ENCODE data around the gene PRM1. TPM values are rescaled to one million over a fixed set of nuclear protein-coding genes. Genes with fewer than 3 reads are reported as not detected.

The PRM1 gene
- total and polyA plus RNA-seq, 2 of the 13 experiments (the other 11 are each of a cell fraction or from before 2014, with no cell fraction given): not detected

DNA sequence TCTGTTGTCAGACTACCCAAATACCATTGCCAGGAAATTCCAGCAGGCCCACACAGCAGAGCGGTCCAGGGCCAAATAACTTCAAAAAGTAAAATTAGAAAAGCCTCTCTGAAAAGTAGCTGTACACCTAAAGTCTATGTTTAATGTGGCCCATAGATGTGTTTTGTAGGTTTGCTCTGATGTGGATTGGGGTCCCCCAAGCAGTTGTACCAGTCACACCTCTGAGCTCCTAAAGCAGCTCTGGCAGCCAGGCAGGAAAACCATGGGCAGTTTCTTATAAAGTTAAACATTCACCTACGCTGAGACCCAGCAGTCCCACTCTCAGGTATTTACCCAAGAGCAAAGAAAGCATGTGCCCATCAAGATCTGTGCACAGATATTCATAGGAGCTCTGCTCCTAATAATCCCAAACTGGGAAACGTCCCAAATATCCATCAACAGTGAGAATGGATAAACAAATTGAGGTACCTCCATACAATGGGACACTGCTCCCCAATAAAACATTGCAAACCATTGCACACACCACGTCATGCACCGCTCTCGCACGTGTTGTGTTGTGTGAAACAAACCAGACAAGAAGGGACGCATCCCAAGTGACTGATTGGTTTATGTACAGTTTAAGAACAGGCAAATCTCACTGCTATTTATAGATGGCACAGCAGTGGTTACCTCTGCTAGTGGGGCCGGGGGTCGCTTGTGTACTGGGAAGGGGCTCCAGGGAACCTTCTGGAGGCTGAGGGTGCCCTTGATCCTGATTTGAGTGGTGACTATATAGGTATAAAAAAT lies 15.8 kb upstream of the PRM1 start (continued):
- TF ChIP-seq, protein P1, sequence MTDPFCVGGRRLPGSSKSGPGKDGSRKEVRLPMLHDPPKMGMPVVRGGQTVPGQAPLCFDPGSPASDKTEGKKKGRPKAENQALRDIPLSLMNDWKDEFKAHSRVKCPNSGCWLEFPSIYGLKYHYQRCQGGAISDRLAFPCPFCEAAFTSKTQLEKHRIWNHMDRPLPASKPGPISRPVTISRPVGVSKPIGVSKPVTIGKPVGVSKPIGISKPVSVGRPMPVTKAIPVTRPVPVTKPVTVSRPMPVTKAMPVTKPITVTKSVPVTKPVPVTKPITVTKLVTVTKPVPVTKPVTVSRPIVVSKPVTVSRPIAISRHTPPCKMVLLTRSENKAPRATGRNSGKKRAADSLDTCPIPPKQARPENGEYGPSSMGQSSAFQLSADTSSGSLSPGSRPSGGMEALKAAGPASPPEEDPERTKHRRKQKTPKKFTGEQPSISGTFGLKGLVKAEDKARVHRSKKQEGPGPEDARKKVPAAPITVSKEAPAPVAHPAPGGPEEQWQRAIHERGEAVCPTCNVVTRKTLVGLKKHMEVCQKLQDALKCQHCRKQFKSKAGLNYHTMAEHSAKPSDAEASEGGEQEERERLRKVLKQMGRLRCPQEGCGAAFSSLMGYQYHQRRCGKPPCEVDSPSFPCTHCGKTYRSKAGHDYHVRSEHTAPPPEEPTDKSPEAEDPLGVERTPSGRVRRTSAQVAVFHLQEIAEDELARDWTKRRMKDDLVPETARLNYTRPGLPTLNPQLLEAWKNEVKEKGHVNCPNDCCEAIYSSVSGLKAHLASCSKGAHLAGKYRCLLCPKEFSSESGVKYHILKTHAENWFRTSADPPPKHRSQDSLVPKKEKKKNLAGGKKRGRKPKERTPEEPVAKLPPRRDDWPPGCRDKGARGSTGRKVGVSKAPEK (CRISPR knock-in tag; IDR thresholded peaks at IDR 0.05; ENCODE audit: borderline replicate concordance): peak; percentile 58; the same call in 1 of the 2 replicates
- TF ChIP-seq EP300 (IDR thresholded peaks at IDR 0.05; ENCODE audit: low read depth in 2 of 2, low read length in 2 of 2) (peak in 1 of 2 experiments; percentile 36; a peak in 1 of 4 replicates), EP300 (CRISPR knock-in tag; IDR thresholded peaks at IDR 0.05; ENCODE audit: borderline replicate concordance) (no peak), NFE2L2 (IDR thresholded peaks at IDR 0.05; ENCODE audit: low read length) (no peak), ZMAT3 (CRISPR knock-in tag; conservative IDR thresholded peaks at IDR 0.05) (no peak), ZNF7 (CRISPR knock-in tag; IDR thresholded peaks at IDR 0.05) (no peak), SMARCC2 (IDR thresholded peaks at IDR 0.05) (no peak; the same call in 1 of the 2 replicates), ZNF496 (CRISPR knock-in tag; IDR thresholded peaks at IDR 0.05; ENCODE audit: insufficient replicate concordance) (no peak), ZNF468 (CRISPR knock-in tag; IDR thresholded peaks at IDR 0.05) (no peak), ZNF17 (CRISPR knock-in tag; IDR thresholded peaks at IDR 0.05) (no peak; the same call in 1 of the 2 replicates), NR2F6 (IDR thresholded peaks at IDR 0.05) (peak; percentile 44), NR2F6 (CRISPR knock-in tag; IDR thresholded peaks at IDR 0.05) (peak; percentile 16; the same call in 1 of the 2 replicates), WIZ (CRISPR knock-in tag; IDR thresholded peaks at IDR 0.05) (no peak), GZF1 (CRISPR knock-in tag; IDR thresholded peaks at IDR 0.05) (peak; percentile 27; the same call in 1 of the 2 replicates)
- TF ChIP-seq, protein P2, sequence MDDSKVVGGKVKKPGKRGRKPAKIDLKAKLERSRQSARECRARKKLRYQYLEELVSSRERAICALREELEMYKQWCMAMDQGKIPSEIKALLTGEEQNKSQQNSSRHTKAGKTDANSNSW (CRISPR knock-in tag; IDR thresholded peaks at IDR 0.05; ENCODE audit: borderline replicate concordance): no peak
- TF ChIP-seq, protein P3, sequence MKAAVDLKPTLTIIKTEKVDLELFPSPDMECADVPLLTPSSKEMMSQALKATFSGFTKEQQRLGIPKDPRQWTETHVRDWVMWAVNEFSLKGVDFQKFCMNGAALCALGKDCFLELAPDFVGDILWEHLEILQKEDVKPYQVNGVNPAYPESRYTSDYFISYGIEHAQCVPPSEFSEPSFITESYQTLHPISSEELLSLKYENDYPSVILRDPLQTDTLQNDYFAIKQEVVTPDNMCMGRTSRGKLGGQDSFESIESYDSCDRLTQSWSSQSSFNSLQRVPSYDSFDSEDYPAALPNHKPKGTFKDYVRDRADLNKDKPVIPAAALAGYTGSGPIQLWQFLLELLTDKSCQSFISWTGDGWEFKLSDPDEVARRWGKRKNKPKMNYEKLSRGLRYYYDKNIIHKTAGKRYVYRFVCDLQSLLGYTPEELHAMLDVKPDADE (CRISPR knock-in tag; IDR thresholded peaks at IDR 0.05): no peak
- TF ChIP-seq, protein P4, sequence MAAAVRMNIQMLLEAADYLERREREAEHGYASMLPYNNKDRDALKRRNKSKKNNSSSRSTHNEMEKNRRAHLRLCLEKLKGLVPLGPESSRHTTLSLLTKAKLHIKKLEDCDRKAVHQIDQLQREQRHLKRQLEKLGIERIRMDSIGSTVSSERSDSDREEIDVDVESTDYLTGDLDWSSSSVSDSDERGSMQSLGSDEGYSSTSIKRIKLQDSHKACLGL (CRISPR knock-in tag; IDR thresholded peaks at IDR 0.05): 0 out of 2 replicates have a peak, but pooled peaks have one; percentile 49
- TF ChIP-seq, protein P5, sequence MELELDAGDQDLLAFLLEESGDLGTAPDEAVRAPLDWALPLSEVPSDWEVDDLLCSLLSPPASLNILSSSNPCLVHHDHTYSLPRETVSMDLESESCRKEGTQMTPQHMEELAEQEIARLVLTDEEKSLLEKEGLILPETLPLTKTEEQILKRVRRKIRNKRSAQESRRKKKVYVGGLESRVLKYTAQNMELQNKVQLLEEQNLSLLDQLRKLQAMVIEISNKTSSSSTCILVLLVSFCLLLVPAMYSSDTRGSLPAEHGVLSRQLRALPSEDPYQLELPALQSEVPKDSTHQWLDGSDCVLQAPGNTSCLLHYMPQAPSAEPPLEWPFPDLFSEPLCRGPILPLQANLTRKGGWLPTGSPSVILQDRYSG (CRISPR knock-in tag; IDR thresholded peaks at IDR 0.05): no peak
- TF ChIP-seq, protein P6, sequence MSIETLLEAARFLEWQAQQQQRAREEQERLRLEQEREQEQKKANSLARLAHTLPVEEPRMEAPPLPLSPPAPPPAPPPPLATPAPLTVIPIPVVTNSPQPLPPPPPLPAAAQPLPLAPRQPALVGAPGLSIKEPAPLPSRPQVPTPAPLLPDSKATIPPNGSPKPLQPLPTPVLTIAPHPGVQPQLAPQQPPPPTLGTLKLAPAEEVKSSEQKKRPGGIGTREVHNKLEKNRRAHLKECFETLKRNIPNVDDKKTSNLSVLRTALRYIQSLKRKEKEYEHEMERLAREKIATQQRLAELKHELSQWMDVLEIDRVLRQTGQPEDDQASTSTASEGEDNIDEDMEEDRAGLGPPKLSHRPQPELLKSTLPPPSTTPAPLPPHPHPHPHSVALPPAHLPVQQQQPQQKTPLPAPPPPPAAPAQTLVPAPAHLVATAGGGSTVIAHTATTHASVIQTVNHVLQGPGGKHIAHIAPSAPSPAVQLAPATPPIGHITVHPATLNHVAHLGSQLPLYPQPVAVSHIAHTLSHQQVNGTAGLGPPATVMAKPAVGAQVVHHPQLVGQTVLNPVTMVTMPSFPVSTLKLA (IDR thresholded peaks at IDR 0.05): peak; percentile 86
- TF ChIP-seq, protein P7, sequence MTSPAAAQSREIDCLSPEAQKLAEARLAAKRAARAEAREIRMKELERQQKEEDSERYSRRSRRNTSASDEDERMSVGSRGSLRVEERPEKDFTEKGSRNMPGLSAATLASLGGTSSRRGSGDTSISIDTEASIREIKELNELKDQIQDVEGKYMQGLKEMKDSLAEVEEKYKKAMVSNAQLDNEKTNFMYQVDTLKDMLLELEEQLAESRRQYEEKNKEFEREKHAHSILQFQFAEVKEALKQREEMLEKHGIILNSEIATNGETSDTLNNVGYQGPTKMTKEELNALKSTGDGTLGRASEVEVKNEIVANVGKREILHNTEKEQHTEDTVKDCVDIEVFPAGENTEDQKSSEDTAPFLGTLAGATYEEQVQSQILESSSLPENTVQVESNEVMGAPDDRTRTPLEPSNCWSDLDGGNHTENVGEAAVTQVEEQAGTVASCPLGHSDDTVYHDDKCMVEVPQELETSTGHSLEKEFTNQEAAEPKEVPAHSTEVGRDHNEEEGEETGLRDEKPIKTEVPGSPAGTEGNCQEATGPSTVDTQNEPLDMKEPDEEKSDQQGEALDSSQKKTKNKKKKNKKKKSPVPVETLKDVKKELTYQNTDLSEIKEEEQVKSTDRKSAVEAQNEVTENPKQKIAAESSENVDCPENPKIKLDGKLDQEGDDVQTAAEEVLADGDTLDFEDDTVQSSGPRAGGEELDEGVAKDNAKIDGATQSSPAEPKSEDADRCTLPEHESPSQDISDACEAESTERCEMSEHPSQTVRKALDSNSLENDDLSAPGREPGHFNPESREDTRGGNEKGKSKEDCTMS (CRISPR knock-in tag; conservative IDR thresholded peaks at IDR 0.05): no peak
